CD1c-positive myeloid dendritic cell (primary cell): ENCODE results near the gene PLCXD1.
A peak's percentile ranks its signal among the peaks of the same experiment; 100 is the strongest.
"Not testable (repeated sequence)": the region's sequence is repeated elsewhere in the genome, so short reads cannot be mapped to it uniquely, and the experiment has no call there.

ENCODE experiments used
- DNase-seq: peaks from one replicate; pipeline ENCODE4 v3.0.0-alpha.2; 2016; ENCODE audit errors: extremely low spot score

PLCXD1 gene

GRCh38 chrX:316351-317325, 35.5 kb downstream of the PLCXD1 start:
- DNase-seq, result no peak

GRCh38 chrX:317424-318067, 36.4 kb downstream of the PLCXD1 start:
- no peak for DNase-seq

GRCh38 chrX:318068-318738, 37.0 kb downstream of the PLCXD1 start:
- DNase-seq, result peak; percentile 99

- DNase-seq, result peak; percentile 100
Observed at GRCh38 chrX:318739-319578, 37.8 kb downstream of the PLCXD1 start, which contains the start of gene GTPBP6. Gene GTPBP6, minus strand, starts transcription at chrX:318796. Its CDS starts 9 bp downstream, at chrX:318787.

- DNase-seq, result no peak
Observed at GRCh38 chrX:319579-320125, 38.5 kb downstream of the PLCXD1 start.

GRCh38 chrX:320126-320783, 39.1 kb downstream of the PLCXD1 start:
- peak; percentile 32 for DNase-seq

GRCh38 chrX:323721-324628, 42.8 kb downstream of the PLCXD1 start:
- peak; percentile 24 for DNase-seq

GRCh38 chrX:324664-325063, 43.5 kb downstream of the PLCXD1 start:
- DNase-seq, result not testable (repeated sequence)

GRCh38 chrX:327660-328126, 46.5 kb downstream of the PLCXD1 start:
- DNase-seq, result no peak

GRCh38 chrX:329291-329910, 48.2 kb downstream of the PLCXD1 start:
- DNase-seq, result no peak

GRCh38 chrX:330141-330725, 49.1 kb downstream of the PLCXD1 start:
- DNase-seq, result not testable (repeated sequence)

GRCh38 chrX:330726-331150, 49.6 kb downstream of the PLCXD1 start:
- DNase-seq, result no peak

- DNase-seq, result no peak
Observed at GRCh38 chrX:331151-331824, 50.1 kb downstream of the PLCXD1 start.

GRCh38 chrX:331825-332495, 50.8 kb downstream of the PLCXD1 start:
- DNase-seq, result no peak

- no peak for DNase-seq
Observed at GRCh38 chrX:332496-332860, 51.3 kb downstream of the PLCXD1 start.

GRCh38 chrX:332916-333610, 51.9 kb downstream of the PLCXD1 start:
- no peak for DNase-seq
